H9 (cell line): ENCODE measurements around the gene TAS1R1. TPM values are rescaled to one million over a fixed set of nuclear protein-coding genes. Genes with fewer than 3 reads are reported as not detected.

ENCODE experiments used
- DNase-seq: peaks from one replicate; pipeline ENCODE4 v3.0.0-alpha.2; 2017
- H2AFZ ChIP-seq: one replicate; pipeline ENCODE4 v1.6.1; 2013; ENCODE audit warnings: mild to moderate bottlenecking, low read length, control low read depth, moderate library complexity
- H2AK5ac ChIP-seq: 2 replicates; pipeline ENCODE4 v1.6.1; 2013; ENCODE audit warnings: low read length, control low read depth, mixed read lengths; ENCODE audit not compliant: insufficient read length
- H2BK120ac ChIP-seq: one replicate; pipeline ENCODE4 v1.6.1; 2013; ENCODE audit warnings: low read depth, mild to moderate bottlenecking, low read length, control low read depth, inconsistent platforms; ENCODE audit not compliant: poor library complexity, severe bottlenecking
- H2BK12ac ChIP-seq: 2 replicates; pipeline ENCODE4 v1.6.1; 2013; ENCODE audit warnings: low read length, control low read depth, mixed read lengths, low read depth; ENCODE audit not compliant: insufficient read length
- H2BK15ac ChIP-seq: 2 replicates; pipeline ENCODE4 v1.6.1; 2013; ENCODE audit warnings: low read depth, low read length, control low read depth
- H2BK20ac ChIP-seq: one replicate; pipeline ENCODE4 v1.6.1; 2013; ENCODE audit warnings: low read depth, mild to moderate bottlenecking, low read length, control low read depth, inconsistent platforms; ENCODE audit not compliant: poor library complexity, severe bottlenecking
- H2BK5ac ChIP-seq: 2 replicates; pipeline ENCODE4 v1.6.1; 2013; ENCODE audit warnings: low read length, control low read depth, mixed read lengths; ENCODE audit not compliant: insufficient read length
- H3K14ac ChIP-seq: 2 replicates; pipeline ENCODE4 v1.6.1; 2013; ENCODE audit warnings: low read length, control low read depth; ENCODE audit not compliant: insufficient read depth
- H3K18ac ChIP-seq: 2 replicates; pipeline ENCODE4 v1.6.1; 2013; ENCODE audit warnings: low read depth, mild to moderate bottlenecking, mixed read lengths, low read length, control low read depth; ENCODE audit not compliant: insufficient read length
- H3K23ac ChIP-seq: 2 replicates; pipeline ENCODE4 v1.6.1; 2013; ENCODE audit warnings: low read length, control low read depth, mixed read lengths, low read depth; ENCODE audit not compliant: insufficient read length
- H3K23me2 ChIP-seq: 2 replicates; pipeline ENCODE4 v1.6.1; 2013; ENCODE audit warnings: low read depth, mild to moderate bottlenecking, mixed read lengths, low read length, control low read depth; ENCODE audit not compliant: insufficient read length, poor library complexity, severe bottlenecking
- H3K27ac ChIP-seq: 2 replicates; pipeline ENCODE4 v1.5.1; 2013; ENCODE audit warnings: low read length, control low read depth, mixed read lengths, low read depth; ENCODE audit not compliant: insufficient read length
- H3K27me3 ChIP-seq: 2 replicates; pipeline ENCODE4 v1.6.1; 2013; ENCODE audit warnings: low read length, control low read depth, inconsistent platforms; ENCODE audit not compliant: insufficient read depth
- H3K4ac ChIP-seq: 2 replicates; pipeline ENCODE4 v1.6.1; 2013; ENCODE audit warnings: low read depth, mild to moderate bottlenecking, control low read depth, inconsistent platforms, low read length, moderate library complexity
- H3K4me1 ChIP-seq: 2 replicates; pipeline ENCODE4 v1.6.1; 2013; ENCODE audit warnings: low read length, control low read depth, inconsistent platforms; ENCODE audit not compliant: insufficient read depth
- H3K4me2 ChIP-seq: 2 replicates; pipeline ENCODE4 v1.6.1; 2013; ENCODE audit warnings: low read length, control low read depth, mixed read lengths; ENCODE audit not compliant: insufficient read length, insufficient read depth
- H3K56ac ChIP-seq: 2 replicates; pipeline ENCODE4 v1.6.1; 2013; ENCODE audit warnings: low read depth, mild to moderate bottlenecking, mixed read lengths, low read length, control low read depth; ENCODE audit not compliant: insufficient read length
- H3K79me1 ChIP-seq: 2 replicates; pipeline ENCODE4 v1.6.1; 2013; ENCODE audit warnings: low read depth, mild to moderate bottlenecking, moderate library complexity, low read length, control low read depth, inconsistent platforms; ENCODE audit not compliant: insufficient read depth, poor library complexity, severe bottlenecking
- H3K79me2 ChIP-seq: 2 replicates; pipeline ENCODE4 v1.6.1; 2013; ENCODE audit warnings: low read length, control low read depth, inconsistent platforms; ENCODE audit not compliant: insufficient read depth
- H3K9ac ChIP-seq: 2 replicates; pipeline ENCODE4 v1.6.1; 2013; ENCODE audit warnings: low read length, control low read depth, mixed read lengths; ENCODE audit not compliant: insufficient read length; ENCODE audit errors: extremely low read depth
- H3K9me3 ChIP-seq: one replicate; pipeline ENCODE4 v1.6.1; 2013; ENCODE audit warnings: low read depth, low read length, inconsistent platforms; ENCODE audit not compliant: control insufficient read depth
- H3T11ph ChIP-seq: one replicate; pipeline ENCODE4 v1.6.1; 2013; ENCODE audit warnings: mild to moderate bottlenecking, low read length, control low read depth, inconsistent platforms
- H4K20me1 ChIP-seq: one replicate; pipeline ENCODE4 v1.6.1; 2013; ENCODE audit not compliant: control insufficient read depth, insufficient read length, insufficient read depth
- H4K5ac ChIP-seq: 2 replicates; pipeline ENCODE4 v1.6.1; 2013; ENCODE audit warnings: low read depth, mild to moderate bottlenecking, mixed read lengths, low read length, control low read depth; ENCODE audit not compliant: insufficient read length
- H4K8ac ChIP-seq: replicated peaks from 2 replicates; pipeline ENCODE4 v1.6.1; 2013; ENCODE audit warnings: low read length, control low read depth, mixed read lengths, low read depth; ENCODE audit not compliant: insufficient read length
- H4K91ac ChIP-seq: 2 replicates; pipeline ENCODE4 v1.6.1; 2013; ENCODE audit warnings: low read depth, mild to moderate bottlenecking, moderate library complexity, mixed read lengths, low read length, control low read depth; ENCODE audit not compliant: insufficient read length
- H3K27ac Mint-ChIP-seq, 3 experiments: 2 replicates in 2 of 3; 3 replicates in 1 of 3; pipeline ENCODE4 v1.8.0; 2020 to 2021; ENCODE audit warnings: mixed read lengths in 3 of 3, mild to moderate bottlenecking in 1 of 3, moderate library complexity in 1 of 3
- H3K27me3 Mint-ChIP-seq: 2 replicates; pipeline ENCODE4 v1.8.0; 2021; ENCODE audit warnings: low read depth, mild to moderate bottlenecking, moderate library complexity, mixed read lengths
- H3K36me3 Mint-ChIP-seq, 3 experiments: 2 replicates in 2 of 3; 3 replicates in 1 of 3; pipeline ENCODE4 v1.8.0; 2020 to 2021; ENCODE audit warnings: low read depth in 3 of 3, mixed read lengths in 3 of 3; ENCODE audit not compliant: insufficient read depth in 1 of 3
- H3K4me1 Mint-ChIP-seq, 2 experiments: 2 replicates each; pipeline ENCODE4 v1.8.0; 2020; ENCODE audit warnings: mixed read lengths in 2 of 2
- H3K4me3 Mint-ChIP-seq, 2 experiments: 2 replicates in 1 of 2; 3 replicates in 1 of 2; pipeline ENCODE4 v1.8.0; 2020 to 2021; ENCODE audit warnings: mild to moderate bottlenecking in 2 of 2, mixed read lengths in 2 of 2, moderate library complexity in 1 of 2
- H3K9me3 Mint-ChIP-seq, 2 experiments: 2 replicates in 1 of 2; 3 replicates in 1 of 2; pipeline ENCODE4 v1.8.0; 2020; ENCODE audit warnings: mild to moderate bottlenecking in 2 of 2, mixed read lengths in 2 of 2, moderate library complexity in 1 of 2
- CTCF ChIP-seq: fragments of 200-600 bp; sonication (generic); conservative IDR thresholded peaks from 3 replicates; pipeline ENCODE4 v1.8.0; 2021; ENCODE audit warnings: antibody characterized with exemption, mild to moderate bottlenecking
- WGBS: extraction: QIAGEN DNeasy Blood & Tissue Kit; methylation state at CpG from one replicate; pipeline ENCODE4 v1.1.7; 2013; ENCODE audit warnings: missing lambda C conversion rate, low lambda C conversion rate, mixed read lengths; ENCODE audit not compliant: insufficient read length; ENCODE audit errors: extremely low coverage; 5-methylcytosine and 5-hydroxymethylcytosine counted together
- total RNA-seq: library from RNA; stranded (reverse); gene quantifications from 2 replicates; pipeline ENCODE4 v1.2.1, GENCODE V29; 2021

Gene TAS1R1
- total RNA-seq, 1 experiment from 2014 or later, result not detected

GRCh38 chr1:6585841-6586240 lies 30.7 kb downstream of the TAS1R1 start:
- H3K4ac ChIP-seq, result no peak overlapping the region
- H2BK5ac ChIP-seq, result no peak overlapping the region
- Mint-ChIP-seq H3K4me1 (peaks cover under 1 to 3% of the 10 kb centered on the region in 2 experiments), H3K36me3 (peaks cover 9 to 44% (median 30%) of the 10 kb centered on the region in 3 experiments; a peak in 6 of 7 replicates), H3K27me3 (no peaks in the 10 kb centered on the region), H3K9me3 (no peaks in the 10 kb centered on the region), H3K4me3 (no peak overlapping the region), H3K27ac (no peak overlapping the region)
- peaks cover 4% of the 10 kb centered on the region for H3K79me1 ChIP-seq
- H4K91ac ChIP-seq, result no peak overlapping the region
- no peak overlapping the region for H2BK20ac ChIP-seq
- no peak overlapping the region for H3T11ph ChIP-seq
- H3K14ac ChIP-seq, result no peak overlapping the region; the same call in 1 of the 2 replicates
- WGBS, result no CpG with 5 or more reads among the region's 7 CpGs
- no peak overlapping the region for H4K8ac ChIP-seq
- no peak overlapping the region for H3K23ac ChIP-seq
- no peaks in the 10 kb centered on the region for H3K4me1 ChIP-seq
- H2AK5ac ChIP-seq, result no peak overlapping the region
- H3K27ac ChIP-seq, result no peak overlapping the region
- H3K27me3 ChIP-seq, result no peaks in the 10 kb centered on the region
- no peak overlapping the region for H3K56ac ChIP-seq
- DNase-seq, result no peak
- H2BK120ac ChIP-seq, result no peak overlapping the region
- H4K20me1 ChIP-seq, result no peaks in the 10 kb centered on the region
- H3K18ac ChIP-seq, result no peak overlapping the region
- H3K9ac ChIP-seq, result no peak overlapping the region
- no peak overlapping the region for H2AFZ ChIP-seq
- no peak overlapping the region for H4K5ac ChIP-seq
- H3K79me2 ChIP-seq, result no peaks in the 10 kb centered on the region
- no peaks in the 10 kb centered on the region for H3K23me2 ChIP-seq
- H3K4me2 ChIP-seq, result no peak overlapping the region
- no peak for TF ChIP-seq CTCF
- no peak overlapping the region for H2BK12ac ChIP-seq
- no peaks in the 10 kb centered on the region for H3K9me3 ChIP-seq
- H2BK15ac ChIP-seq, result no peak overlapping the region
